ENCODE measurements around the gene RPP14.
"Not testable (repeated sequence)": the region's sequence is repeated elsewhere in the genome, so short reads cannot be mapped to it uniquely, and the experiment has no call there.

RPP14 gene

DNA sequence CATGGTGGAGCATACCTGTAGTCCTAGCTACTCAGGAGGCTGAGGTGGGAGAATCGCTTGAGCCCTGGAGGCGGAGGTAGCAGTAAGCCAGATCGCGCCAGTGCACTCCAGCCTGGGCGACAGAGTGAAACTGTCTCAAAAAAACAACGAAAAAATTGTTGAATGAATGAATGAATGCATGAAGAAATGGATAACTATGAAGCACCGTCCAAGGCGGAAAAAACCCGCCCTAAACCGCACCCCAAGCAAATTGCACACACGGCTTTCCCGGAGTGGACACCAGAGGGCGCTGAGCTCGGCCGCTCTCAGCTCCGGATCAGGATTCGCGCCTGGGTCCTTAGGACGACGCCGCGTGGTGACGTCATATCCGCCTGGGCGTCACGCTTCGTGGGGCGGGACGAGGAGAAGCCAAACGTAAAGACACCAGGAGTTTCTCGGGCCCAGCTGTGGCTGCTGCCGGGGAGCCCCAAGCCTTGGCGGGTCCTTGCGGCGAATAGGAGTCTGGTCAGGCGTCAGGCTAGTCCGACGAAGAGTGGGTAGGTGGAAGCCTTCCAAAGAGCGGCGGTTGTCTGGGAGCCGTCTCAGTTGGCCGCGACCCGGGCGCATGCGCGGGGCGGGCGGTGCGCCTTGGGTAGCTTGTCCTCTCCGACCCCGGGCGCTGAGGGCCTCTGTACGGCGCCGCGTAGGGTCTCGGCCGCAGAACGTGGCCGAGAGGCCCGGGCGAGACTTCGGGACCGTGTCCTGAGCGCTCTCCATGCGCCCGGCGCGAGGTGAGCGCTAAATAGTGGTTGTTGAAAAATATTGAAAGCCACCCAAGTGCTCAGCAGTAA is at the start of gene RPP14, which contains the start of gene HTD2:
Gene RPP14 (plus strand): TSS at position 364 of the 830 bp plus-strand sequence. CDS start 4,085 bp downstream, outside the sequence.
Gene HTD2 (plus strand): TSS at position 639 of the 830 bp plus-strand sequence. CDS start 11,094 bp downstream, outside the sequence.
- peak; percentile 99 for DNase-seq

DNA sequence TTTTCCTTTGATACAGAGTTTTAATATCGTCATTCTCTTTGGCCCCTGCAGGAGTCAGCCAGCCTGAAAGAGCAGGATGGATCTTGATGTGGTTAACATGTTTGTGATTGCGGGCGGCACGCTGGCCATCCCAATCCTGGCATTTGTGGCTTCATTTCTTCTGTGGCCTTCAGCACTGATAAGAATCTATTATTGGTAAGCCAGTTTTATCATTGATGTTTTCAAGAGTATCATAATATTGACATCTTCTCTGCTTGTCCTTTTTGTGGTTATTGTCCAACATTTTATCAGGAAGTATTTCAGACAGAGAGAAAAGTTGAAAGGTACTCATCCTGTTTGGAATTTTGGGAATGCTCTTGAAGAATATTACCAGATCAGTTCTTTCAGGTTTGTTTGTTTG is 49.5 kb upstream of the RPP14 start:
- DNase-seq, result no peak

DNA sequence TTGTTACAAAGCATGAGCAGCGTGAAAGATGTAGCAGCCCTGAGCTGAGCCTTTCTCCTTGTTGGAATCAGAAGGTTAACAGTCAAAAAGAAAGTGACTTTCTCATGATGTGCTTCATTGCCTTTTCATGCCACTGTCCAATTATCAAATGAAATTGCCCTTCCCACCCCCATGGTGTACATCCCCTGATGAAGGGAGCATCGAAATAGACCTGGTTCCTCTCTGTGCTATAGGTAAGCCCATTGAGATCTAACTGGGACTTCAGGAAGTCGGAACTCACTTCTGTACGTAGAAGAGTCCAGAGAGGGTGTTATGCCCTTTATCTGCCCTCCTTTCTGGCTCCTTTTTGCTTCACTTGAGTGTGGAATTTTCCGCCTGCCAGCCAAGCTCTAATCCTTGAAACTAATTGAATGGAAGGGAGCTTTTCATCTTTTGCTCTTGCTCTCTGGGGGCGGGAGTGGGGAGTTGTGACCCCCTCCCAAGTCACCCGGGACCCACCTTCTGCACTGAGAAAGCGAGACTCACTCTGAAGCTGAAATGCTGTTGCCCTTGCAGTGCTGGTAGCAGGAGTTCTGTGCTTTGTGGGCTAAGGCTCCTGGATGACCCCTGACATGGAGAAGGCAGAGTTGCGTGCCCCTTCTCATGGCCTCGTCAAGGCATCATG is 47.5 kb upstream of the RPP14 start:
- DNase-seq, result no peak

DNA sequence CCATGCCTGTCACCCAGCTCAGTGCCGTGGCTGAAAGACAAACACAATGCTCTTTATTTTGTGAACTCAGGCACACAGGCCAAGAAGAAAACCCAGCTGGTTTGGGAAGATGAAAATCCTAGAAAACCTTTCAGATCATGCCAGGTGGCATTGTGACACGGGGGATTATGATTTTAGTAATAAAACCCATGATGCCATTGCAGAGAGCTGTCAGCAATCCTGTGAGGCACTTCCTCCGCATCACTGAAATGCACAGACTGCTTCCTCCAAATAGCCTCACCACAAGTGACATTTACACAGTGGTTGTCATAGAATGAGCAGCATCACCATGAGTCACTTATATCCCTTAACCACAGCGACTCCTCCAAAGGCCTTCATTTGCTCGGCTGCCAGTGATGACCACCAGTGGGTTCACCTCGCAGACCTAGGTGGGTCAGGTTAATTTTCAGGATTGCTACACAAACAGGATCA is 45.7 kb upstream of the RPP14 start:
- DNase-seq, result no peak

DNA sequence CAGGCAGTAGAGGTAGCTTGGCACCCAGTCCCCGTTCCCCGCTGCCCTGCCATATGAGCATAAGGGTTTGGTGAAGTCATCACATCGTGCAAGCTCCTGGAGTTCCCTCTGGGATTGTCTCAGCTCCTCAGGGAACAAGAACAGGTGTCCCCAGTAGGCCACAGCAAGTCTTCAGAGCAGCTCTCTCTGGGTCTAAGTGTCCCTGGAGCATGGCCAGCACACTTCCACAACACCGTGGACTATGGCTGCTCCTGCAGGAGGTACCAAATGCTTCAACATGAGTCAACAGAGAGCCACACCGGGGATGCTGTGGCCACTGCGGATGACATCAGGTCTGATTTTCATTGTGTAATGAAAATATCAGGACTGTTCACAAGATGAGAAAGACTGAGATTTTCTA is 45.3 kb upstream of the RPP14 start:
- no peak for DNase-seq

DNA sequence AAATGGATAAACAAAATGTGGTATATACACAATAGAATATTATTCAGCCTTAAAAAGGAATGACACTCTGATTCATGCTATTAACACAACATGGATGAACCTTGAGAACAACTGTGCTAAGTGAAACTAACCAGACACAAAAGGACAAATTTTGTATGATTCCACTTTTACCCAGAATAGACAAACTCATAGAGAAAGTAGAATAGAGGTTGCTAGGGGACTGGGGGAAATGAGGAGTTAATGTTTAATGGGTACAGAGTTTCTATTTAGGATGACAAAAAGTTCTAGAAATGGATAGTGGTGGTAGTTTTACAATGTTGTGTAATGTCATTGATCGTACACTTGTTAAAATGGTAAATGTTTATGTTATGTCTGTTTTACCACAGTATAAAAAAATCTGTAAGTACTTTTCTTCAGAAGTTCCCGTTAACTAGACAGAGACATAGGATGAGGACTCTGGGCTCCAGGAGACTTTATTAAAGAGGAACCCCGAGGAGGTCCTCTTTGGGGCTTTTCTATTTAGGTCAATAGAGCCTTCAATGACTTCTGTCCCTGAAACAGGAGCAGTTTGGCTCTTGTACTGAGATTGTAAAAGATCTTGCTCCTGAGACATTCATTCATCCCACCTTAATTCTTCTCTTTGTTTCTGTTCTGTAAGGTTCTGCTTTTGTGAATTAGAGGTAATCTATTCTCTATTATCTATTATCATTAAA is 43.9 kb upstream of the RPP14 start:
- no peak for DNase-seq

DNA sequence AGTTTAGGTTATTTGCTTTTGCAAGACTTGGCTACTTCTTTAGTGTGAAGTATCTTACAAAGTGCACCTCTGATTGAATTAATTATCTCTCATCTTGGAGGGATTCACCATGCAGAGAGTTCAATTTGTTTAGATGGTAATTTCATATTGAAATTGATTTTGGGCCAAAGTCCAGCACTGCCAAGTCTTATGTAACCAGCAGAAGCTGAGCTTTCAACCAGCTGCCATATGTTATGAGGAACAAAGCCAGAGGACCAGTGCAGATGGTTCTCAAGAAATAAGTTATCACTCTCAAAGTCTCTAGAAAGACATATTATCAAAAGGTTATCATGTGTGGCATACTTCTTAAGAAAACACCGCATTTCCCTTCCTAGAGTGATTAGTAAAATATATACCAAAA is 39.5 kb upstream of the RPP14 start:
- no peak for DNase-seq

DNA sequence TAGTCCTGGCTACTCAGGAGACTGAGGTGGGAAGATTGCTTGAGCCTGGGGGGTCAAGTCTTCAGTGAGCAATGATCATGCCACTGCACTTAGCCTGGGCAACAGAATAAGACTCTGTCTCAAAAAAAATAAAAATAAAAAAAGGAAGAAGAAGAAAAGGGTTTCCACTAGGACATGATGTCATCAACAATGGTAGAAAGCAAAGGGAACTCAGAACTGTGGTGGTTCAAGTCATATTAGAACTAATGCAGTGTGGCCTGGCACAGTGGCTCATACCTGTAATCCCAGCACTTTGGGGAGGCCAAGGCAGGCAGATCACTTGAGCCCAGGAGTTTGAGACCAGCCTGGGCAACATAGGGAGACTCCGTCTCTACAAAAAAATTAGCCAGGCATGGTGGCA is 38.5 kb upstream of the RPP14 start:
- DNase-seq, result not testable (repeated sequence)

DNA sequence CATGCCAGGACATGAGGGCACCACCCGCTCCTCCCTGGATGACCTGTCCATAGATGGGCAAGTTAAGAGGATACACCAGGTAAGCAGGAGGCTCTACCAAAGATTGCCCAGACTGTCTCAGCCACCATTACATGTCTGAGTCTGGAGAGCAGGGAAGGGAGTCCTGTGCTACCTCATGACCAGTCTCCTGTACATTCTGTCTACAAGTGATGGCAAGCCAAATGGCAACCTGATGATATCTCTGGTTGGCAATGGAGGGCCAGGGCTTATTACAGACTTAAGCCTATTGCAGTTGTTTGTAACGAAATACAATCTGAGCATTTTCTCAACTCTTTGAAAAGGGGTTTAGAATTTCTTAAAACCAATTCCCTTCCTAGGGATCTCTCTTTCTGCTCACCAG is 36.7 kb upstream of the RPP14 start:
- DNase-seq, result no peak

DNA sequence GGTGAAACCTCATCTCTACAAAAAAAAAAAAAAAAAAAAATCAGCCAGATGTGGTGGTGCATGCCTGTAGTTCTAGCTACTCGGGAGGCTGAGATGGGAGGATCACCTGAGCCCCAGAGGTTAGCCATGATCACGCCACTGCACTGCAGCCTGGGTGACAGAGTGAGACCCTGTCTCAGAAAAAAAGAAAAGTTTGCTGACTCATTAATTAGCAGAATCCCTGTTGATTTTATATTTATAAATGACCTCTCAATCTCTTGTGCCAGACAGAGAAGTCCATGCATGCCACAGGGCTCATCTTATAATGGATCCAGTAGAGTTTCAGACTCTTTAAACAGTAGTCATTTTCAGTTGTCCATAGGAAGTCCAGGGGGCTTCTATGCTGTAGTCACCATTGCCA is 35.6 kb upstream of the RPP14 start:
- no peak for DNase-seq

DNA sequence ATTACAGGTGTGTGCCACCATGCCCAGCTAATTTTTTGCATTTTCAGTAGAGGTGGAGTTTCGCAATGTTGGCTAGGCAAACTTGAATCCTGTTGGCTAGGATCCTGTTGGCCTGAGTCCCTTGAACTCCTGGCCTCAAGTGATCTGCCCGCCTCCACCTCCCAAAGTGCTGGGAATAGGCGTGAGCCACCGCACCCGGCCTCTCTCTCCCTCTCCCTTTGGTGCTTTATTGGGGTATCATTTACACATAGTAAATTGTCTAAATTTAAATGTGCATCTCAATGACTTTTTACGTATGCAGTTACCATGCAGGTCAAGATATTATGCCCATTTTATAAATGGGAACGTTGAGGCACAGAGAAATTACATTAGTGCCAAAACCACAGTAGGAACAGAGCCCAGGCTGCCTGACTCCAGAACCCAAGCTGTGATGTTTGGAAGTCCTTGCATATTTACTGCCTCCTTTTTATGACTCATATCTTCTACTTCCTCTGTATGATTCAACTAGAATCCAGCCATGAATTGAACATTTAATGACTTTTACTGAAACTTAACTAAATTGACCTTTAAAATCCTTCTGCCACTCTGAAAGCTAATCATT is 34.0 kb upstream of the RPP14 start:
- peak; percentile 19 for DNase-seq

DNA sequence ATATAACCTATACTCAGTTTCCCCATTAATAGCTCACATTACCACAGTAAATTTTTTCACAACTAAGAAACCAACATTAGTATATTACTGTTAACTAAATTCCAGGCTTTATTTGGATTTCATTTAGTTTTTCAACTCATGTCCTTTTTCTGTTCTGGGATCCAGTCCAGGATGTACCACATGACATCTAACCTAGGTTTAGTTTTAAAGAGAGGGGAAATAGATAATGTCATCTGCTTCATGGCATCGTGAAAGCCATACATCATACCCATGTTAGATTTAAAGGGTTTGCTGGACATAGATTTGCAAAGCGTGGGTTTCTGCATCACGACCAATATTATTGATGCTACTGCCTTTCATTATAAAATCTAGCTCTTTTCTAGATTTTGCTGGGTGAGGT is 33.2 kb upstream of the RPP14 start:
- DNase-seq, result no peak

DNA sequence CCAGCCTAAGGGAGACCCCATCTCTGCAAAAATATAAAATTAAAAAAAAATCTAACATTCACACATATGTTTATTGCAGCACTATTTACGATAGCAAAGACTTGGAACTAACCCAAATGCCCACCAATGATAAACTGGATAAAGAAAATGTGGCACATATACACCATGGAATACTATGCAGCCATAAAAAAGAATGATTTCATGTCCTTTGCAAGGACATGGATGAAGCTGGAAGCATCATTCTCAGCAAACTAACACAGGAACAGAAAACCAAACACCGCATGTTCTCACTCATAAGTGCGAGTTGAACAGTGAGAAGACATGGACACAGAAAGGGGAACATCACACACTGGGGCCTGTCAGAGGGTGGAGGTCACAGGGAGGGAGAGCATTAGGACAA is 32.7 kb upstream of the RPP14 start:
- not testable (repeated sequence) for DNase-seq

DNA sequence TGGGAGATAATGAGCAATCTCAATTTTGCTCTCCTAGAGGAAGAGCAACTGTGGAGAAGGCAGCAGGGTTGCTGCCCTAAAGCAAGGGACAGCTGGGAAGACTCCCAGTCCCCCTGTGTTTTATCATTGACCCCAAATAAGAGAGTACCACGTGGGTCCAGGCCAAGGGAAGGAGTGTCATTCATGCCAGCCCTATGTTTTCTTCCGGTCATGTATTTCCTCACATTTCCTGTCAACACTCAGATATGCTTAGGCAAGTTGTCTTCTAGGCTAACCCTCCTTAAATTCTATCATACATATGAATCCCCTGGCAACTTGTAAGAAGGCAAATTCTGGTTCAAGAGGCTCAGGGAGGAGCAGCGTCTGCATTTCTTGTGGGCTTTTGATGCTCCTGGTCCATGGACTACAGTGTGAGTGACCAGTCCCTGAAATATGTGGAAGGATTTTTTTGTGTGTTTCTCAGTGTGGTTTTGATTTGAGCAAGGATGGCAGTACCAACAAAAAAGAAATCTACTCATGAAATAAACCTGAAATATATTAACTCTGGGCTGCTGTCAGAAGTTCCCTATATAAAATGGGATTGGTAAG is 31.9 kb upstream of the RPP14 start:
- no peak for DNase-seq

DNA sequence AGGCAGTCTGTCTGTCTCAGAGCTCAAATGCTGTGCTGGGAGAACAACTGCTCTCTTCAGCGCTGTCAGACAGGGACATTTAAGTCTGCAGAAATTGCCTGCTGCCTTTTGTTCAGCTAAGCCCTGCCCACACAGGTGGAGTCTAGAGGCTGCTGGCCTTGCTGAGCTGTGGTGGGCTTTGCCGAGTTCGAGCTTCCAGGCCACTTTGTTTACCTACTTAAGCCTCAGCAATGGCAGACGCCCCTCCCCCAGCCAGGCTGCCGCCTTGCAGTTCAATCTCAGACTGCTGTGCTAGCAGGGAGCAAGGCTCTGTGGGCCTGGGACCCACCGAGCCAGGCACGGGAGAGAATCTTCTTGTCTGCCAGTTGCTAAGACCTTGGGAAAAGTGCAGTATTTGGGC is 25.0 kb upstream of the RPP14 start:
- no peak for DNase-seq

DNA sequence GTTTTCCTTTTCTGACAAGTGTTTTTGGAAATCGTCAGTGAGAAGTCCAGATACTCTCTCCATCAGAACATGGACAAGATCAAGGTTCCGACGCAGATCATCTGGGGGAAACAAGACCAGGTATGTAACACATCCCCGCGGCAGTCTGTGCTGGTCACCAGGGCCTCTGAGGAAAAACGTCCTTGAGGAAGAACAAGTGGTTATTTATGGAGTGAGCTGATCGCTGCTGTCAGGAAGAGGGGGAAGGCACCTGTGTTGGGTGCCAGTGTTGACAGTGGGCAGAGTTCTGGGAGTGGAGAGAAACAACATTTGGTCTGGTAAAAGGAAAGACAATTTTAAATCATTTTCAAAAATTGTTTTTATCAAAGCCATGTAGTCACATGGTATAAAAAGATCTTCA is 20.7 kb upstream of the RPP14 start:
- DNase-seq, result no peak

DNA sequence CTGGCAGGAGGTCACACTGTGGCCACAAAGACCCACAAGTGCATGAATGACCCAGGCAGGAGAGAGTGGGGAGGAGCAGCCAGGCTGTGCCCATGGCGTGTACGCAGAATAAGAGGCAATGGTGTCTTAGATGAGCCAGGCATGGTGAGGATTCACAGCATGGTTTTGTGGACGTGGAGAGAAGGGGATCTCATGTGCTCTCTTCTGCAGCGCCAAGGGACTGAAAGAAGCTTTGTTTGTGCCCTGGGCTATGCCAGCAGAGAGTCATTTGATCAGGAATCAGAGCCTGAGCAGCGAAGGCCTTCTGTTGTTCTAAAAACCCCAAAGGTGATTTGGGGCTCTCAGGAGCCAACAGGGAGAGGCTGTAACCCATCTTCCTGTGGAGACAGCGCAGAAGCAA is 18.7 kb upstream of the RPP14 start:
- DNase-seq, result no peak

DNA sequence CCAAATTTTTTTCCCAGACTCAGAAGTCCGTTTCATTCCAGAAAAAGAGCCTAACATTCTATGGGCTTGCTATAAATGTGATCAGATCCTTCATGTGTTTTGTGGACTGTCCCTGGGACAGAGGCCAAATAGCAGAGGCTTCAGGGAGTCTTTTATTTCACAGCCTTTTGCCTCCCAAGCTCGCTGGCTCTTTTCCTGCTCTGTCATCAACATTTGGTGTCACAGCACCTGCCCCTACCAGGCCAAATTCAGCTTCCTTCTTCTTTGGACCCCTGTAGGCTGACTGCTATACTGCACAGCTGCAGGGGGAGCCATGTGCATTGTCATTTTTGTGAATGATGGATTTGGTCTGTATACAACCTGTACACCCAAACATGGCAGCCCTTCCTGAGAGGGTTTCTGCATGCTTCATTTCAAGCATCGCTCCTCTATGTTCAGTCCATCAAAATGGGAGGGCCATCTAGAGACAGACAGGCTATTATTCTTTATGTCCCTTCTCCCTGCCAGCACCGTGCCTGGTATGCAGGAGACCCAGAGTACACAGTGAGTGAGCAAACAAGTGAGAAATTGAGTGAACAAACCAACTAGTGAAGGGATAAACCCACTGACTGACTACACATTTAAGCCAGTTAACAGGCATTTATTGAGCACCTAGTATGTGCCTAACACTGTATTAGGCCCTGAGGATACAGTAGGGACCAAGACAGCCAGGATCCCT is 17.9 kb upstream of the RPP14 start:
- DNase-seq, result no peak

DNA sequence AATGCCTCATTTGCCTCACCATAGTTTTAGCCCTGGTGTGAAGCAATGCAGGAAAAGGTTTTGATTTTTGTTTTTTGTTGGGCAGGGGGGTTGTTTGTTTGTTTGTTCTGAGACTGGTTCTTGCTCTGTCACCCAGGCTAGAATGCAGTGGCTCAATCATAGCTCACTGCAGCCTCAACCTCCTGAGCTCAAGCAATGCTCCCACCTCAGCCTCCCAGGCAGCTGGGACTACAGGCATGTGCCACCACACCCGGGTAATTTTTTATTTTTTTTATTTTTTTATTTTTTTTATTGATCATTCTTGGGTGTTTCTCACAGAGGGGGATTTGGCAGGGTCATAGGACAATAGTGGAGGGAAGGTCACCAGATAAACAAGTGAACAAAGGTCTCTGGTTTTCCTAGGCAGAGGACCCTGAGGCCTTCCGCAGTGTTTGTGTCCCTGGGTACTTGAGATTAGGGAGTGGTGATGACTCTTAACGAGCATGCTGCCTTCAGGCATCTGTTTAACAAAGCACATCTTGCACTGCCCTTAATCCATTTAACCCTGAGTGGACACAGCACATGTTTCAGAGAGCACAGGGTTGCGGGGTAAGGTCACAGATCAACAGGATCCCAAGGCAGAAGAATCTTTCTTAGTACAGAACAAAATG is 17.0 kb upstream of the RPP14 start:
- DNase-seq, result not testable (repeated sequence)

DNA sequence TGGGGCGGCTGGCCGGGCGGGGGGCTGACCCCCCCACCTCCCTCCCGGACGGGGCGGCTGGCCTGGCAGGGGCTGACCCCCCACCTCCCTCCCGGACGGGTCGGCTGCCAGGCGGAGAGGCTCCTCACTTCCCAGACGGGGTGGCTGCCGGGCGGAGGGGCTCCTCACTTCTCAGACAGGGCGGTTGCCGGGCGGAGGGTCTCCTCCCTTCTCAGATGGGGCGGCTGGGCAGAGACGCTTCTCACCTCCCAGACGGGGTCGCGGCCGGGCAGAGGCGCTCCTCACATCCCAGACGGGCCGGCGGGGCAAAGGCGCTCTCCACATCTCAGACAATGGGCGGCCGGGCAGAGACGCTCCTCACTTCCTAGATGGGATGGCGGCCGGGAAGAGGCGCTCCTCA is 15.6 kb upstream of the RPP14 start:
- DNase-seq, result not testable (repeated sequence)

DNA sequence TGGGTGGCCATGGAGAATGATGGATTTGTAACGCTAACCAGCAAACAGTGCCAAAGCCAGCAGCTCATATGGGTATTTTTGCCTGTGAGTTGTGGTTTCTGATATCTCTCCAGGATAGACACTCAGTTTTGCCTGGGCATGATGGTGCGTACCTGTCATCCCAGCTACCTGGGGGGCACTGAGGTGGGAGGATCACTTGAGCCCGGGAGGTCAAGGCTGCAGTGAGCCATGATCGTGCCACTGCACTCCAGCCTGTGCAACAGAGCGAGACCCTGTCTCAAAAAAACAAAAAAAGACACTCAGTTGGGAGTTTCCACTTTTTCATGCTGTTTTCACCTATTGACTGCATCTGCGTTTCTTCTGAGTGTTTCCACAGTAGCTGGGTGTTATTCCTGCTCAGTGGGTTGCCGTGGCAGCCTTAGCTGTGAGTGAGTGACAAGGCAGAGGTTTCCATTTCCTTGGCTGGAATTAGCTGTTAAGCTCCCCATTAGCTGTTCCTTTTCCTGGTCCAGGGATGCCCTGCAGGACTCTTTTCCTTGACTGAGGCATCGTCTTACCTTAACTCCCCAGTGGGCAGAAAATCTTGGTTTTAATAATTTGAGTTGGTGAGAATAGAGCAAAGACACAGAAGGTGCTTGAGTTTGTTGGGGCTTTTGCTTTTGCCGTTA is 14.2 kb upstream of the RPP14 start:
- DNase-seq, result no peak
